GM10266 (cell line): ENCODE data around the gene BRWD1.

Experiments
- DNase-seq: peaks from one replicate; pipeline ENCODE4 v3.0.0; 2012; ENCODE audit errors: extremely low spot score
- TF ChIP-seq, protein P1 (sequence below): IDR thresholded peaks from 2 replicates; pipeline ENCODE4 v1.5.1; 2012; ENCODE audit warnings: mild to moderate bottlenecking, low read depth; ENCODE audit not compliant: control insufficient read depth, insufficient read depth; ENCODE audit errors: missing control alignments

Gene BRWD1

DNA sequence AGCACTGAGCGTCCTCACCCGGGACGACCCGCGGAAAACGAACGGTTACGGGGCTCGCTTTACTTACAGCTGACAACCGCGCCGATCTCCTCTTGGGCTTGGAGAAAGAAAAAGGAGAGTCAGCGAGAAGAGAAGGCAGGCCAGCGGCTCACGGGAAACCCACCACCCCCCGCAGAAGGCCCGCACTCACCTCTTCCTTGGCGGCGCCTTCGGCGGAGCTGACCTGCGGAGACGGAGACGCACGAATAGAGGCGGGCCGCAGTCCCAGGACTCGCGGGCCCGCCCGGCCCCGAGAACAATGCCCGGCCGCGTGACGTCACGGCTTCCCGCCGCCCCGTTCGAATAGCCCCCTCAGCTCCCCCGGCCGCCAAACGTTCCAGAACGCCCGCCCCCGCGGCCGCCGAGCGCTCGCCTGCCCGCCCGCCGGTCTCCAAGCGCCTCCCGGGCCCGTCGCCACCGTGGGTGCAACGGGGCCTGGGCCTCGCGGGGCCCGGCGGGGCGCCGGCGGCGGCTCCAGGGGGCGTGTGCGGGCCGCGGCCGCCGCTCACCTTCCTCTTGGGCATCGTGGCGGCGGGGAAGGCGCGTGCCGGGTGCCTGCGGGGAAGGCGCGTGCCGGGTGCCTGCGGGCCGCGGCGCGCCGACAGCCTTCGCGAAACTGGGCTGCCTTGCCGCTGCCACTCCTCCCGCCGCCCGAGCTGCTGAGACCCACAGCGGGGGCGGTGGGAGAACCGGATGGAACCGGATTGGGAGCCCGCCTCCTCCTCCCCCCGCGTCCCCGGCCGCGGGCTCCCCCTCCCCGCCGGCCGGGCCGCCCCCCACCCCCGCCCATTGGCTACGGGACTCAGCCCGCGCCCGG is 35.2 kb upstream of the BRWD1 start, which contains the start of gene HMGN1:
HMGN1 (minus strand) TSS at position 734 of the 856 bp plus-strand sequence; CDS start at position 563, 171 bp downstream.
- TF ChIP-seq, protein P1, sequence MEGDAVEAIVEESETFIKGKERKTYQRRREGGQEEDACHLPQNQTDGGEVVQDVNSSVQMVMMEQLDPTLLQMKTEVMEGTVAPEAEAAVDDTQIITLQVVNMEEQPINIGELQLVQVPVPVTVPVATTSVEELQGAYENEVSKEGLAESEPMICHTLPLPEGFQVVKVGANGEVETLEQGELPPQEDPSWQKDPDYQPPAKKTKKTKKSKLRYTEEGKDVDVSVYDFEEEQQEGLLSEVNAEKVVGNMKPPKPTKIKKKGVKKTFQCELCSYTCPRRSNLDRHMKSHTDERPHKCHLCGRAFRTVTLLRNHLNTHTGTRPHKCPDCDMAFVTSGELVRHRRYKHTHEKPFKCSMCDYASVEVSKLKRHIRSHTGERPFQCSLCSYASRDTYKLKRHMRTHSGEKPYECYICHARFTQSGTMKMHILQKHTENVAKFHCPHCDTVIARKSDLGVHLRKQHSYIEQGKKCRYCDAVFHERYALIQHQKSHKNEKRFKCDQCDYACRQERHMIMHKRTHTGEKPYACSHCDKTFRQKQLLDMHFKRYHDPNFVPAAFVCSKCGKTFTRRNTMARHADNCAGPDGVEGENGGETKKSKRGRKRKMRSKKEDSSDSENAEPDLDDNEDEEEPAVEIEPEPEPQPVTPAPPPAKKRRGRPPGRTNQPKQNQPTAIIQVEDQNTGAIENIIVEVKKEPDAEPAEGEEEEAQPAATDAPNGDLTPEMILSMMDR: no peak
- peak; percentile 99 for DNase-seq

DNA sequence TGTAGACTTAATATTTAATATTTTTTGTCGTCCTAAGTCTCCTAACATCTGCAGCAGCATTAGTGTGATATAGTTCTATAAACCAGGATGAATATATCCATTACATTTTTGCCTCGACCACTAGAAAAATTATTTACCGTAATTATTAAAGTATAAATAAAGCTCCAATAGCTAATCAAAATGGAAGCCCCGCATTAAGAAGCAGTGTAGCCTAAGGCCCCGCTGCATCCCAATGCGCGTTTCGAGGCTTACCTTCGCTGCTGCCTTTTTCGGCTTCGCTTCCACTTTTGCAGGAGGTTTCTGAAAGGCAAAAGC is 34.6 kb upstream of the BRWD1 start:
- no peak for DNase-seq
- TF ChIP-seq, protein P1: no peak

DNA sequence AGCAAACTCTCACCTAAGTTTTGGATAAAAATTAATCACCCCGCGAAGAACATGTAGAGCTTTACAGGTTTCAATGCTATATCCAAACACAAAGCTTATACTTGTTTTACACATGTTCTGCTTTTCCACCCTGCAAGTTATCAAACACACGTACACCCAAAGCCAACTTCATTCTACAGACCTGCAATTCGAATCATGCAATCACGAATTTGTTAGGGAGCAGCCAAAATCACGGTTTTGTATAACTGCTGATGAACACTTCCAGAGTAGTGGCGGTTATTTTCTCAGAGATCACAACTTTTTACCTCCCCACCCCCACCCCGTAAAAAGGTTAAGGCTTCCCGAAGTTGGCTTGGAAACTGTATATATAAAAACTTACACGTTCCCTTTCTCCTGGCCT is 34.1 kb upstream of the BRWD1 start:
- TF ChIP-seq, protein P1: no peak
- no peak for DNase-seq

DNA sequence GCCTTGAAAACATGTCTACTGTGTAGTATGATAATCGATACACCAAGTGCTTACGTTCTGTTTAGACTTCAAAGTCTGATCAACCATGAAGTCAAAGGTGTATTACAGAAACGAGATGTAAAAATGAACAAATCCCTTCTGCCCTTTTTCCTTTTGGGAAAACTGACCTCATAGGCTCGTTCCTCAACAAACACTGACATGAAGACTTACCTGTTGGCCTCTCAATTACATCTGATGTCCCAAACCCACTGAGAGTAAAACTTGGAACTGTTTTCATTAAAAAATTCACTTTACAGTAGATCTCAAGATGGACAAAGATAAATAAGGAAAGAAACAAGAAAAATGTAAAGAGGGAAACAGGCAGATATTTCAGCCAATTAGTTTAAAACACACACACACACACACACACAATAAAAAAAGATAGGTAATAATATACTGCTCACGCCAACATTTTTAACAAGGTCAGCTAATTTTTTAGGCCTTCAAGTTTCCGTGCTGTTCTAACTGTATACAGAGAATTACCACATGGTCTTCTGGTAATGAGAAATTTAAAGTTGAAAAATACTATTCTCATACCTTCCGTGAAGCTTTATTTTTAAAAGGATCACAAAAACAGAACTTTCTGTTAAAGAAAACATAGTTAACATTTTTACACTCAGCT is 33.4 kb upstream of the BRWD1 start:
- TF ChIP-seq, protein P1: no peak
- no peak for DNase-seq

DNA sequence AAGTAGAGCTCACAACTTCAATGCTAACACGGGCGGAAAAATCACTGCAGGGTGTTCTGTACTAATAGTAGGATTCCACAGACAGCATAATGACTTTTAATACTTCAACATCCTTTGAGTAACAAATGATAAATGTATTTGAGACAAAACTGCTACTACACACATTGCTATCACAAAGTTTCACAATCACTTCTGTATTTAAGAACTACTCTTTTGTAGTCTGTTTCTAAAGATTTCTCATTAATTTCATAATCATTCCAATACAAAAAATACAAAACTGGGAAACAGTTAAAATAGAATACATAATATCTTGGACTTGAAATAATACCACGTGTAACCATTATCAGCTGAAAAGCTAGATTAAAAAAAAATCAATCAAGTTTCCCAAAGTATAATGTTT is 32.8 kb upstream of the BRWD1 start:
- TF ChIP-seq, protein P1: no peak
- no peak for DNase-seq

DNA sequence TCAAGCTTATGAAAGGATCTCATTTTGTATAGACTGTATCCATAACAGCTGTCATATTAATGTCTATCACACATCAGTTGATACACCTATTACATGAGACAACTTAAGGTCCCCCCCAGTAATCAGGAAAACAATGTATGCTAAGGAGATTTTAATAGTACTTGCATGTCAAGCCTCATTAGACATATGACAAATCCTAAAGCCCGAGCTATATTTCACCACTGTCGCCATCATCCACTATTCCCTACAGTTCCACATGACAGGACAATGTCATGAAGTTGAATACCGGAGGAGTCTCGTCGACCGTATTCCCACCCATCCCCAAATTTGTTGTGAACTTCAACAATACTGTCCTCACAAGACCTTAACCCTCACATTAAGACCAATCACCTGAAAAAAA is 32.0 kb upstream of the BRWD1 start:
- TF ChIP-seq, protein P1: no peak
- no peak for DNase-seq

DNA sequence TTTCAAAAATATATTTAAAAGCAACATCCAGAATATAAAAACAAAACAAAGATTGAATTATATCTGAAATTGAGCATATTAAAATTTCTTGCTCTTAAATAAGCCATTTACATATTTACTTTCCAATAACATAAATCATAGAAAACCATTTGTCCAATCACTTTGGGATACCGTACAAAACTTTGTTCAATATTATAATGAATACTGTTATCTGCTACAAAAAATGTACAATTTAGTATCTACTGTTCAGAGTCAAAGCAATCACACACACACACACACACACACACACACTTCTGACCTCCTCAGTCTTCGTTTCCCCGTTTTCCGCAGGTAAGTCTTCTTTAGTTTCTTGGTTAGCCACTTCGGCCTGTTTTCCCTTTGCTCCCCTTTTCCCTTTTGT is 31.4 kb upstream of the BRWD1 start:
- TF ChIP-seq, protein P1: no peak
- no peak for DNase-seq
